Measurements from ENCODE around the gene ELMO3. TPM values are rescaled to one million over a fixed set of nuclear protein-coding genes. Genes with fewer than 3 reads are reported as not detected.

ELMO3 gene
- total and polyA plus RNA-seq, 2 of the 13 experiments (the other 11 are each of a cell fraction or from before 2014, with no cell fraction given) = 2.6 to 4.0 TPM

DNA sequence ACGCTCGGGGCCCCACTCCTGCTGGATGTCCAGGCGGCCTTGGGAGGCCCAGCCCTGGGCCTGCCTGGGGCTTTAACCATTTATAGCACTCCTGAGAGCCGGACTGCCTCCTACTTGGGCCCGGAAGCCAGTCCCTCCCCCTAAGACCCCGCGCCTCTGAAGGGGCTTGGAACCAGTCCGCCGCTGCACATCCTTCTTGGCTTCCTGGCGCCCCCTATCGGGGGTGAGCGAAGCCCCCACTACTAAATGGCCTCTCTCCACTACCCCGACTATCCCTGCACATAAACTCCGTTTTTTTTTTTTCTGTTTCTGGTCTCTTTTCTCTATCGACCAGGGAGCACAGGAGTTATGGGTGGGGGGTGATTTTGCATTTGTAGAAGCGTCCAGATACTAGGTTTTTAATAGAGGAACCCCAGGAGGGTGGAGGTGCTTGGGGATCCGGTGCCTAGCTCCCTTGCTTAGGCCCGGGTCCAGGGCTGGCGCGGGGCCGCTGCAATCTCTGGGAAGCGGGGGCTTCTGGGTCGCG, 29.2 kb upstream of the ELMO3 start (continued):
- TF ChIP-seq, protein P1, sequence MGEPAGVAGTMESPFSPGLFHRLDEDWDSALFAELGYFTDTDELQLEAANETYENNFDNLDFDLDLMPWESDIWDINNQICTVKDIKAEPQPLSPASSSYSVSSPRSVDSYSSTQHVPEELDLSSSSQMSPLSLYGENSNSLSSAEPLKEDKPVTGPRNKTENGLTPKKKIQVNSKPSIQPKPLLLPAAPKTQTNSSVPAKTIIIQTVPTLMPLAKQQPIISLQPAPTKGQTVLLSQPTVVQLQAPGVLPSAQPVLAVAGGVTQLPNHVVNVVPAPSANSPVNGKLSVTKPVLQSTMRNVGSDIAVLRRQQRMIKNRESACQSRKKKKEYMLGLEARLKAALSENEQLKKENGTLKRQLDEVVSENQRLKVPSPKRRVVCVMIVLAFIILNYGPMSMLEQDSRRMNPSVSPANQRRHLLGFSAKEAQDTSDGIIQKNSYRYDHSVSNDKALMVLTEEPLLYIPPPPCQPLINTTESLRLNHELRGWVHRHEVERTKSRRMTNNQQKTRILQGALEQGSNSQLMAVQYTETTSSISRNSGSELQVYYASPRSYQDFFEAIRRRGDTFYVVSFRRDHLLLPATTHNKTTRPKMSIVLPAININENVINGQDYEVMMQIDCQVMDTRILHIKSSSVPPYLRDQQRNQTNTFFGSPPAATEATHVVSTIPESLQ (CRISPR knock-in tag; conservative IDR thresholded peaks at IDR 0.05) = no peak
- TF ChIP-seq SSRP1 (CRISPR knock-in tag; IDR thresholded peaks at IDR 0.05) = no peak
- TF ChIP-seq TRIM24 (CRISPR knock-in tag; IDR thresholded peaks at IDR 0.05) = no peak
- TF ChIP-seq, protein P2, sequence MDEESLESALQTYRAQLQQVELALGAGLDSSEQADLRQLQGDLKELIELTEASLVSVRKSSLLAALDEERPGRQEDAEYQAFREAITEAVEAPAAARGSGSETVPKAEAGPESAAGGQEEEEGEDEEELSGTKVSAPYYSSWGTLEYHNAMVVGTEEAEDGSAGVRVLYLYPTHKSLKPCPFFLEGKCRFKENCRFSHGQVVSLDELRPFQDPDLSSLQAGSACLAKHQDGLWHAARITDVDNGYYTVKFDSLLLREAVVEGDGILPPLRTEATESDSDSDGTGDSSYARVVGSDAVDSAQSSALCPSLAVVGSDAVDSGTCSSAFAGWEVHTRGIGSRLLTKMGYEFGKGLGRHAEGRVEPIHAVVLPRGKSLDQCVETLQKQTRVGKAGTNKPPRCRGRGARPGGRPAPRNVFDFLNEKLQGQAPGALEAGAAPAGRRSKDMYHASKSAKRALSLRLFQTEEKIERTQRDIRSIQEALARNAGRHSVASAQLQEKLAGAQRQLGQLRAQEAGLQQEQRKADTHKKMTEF (CRISPR knock-in tag; IDR thresholded peaks at IDR 0.05) = no peak; the same call in 1 of the 2 replicates
- peak; percentile 14; the same call in 1 of the 2 replicates for TF ChIP-seq NFKB2 (CRISPR knock-in tag; IDR thresholded peaks at IDR 0.05; ENCODE audit: borderline replicate concordance)
- no peak for TF ChIP-seq KAT2B (IDR thresholded peaks at IDR 0.05; ENCODE audit: borderline replicate concordance, low read depth, low read length)
- no peak for TF ChIP-seq ZNF660 (CRISPR knock-in tag; IDR thresholded peaks at IDR 0.05; ENCODE audit: borderline replicate concordance, low read depth)
- TF ChIP-seq RAD21 (CRISPR knock-in tag; IDR thresholded peaks at IDR 0.05) = no peak
- TF ChIP-seq NRL (CRISPR knock-in tag; IDR thresholded peaks at IDR 0.05; ENCODE audit: borderline replicate concordance) = peak; percentile 32; the same call in 1 of the 2 replicates
- TF ChIP-seq HES4 (CRISPR knock-in tag; IDR thresholded peaks at IDR 0.05; ENCODE audit: borderline replicate concordance) = no peak
- TF ChIP-seq, protein P3, sequence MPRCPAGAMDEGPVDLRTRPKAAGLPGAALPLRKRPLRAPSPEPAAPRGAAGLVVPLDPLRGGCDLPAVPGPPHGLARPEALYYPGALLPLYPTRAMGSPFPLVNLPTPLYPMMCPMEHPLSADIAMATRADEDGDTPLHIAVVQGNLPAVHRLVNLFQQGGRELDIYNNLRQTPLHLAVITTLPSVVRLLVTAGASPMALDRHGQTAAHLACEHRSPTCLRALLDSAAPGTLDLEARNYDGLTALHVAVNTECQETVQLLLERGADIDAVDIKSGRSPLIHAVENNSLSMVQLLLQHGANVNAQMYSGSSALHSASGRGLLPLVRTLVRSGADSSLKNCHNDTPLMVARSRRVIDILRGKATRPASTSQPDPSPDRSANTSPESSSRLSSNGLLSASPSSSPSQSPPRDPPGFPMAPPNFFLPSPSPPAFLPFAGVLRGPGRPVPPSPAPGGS (CRISPR knock-in tag; IDR thresholded peaks at IDR 0.05) = no peak
- TF ChIP-seq, protein P4, sequence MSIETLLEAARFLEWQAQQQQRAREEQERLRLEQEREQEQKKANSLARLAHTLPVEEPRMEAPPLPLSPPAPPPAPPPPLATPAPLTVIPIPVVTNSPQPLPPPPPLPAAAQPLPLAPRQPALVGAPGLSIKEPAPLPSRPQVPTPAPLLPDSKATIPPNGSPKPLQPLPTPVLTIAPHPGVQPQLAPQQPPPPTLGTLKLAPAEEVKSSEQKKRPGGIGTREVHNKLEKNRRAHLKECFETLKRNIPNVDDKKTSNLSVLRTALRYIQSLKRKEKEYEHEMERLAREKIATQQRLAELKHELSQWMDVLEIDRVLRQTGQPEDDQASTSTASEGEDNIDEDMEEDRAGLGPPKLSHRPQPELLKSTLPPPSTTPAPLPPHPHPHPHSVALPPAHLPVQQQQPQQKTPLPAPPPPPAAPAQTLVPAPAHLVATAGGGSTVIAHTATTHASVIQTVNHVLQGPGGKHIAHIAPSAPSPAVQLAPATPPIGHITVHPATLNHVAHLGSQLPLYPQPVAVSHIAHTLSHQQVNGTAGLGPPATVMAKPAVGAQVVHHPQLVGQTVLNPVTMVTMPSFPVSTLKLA (IDR thresholded peaks at IDR 0.05) = no peak
- no peak for TF ChIP-seq ATF7 (IDR thresholded peaks at IDR 0.05)
- no peak for TF ChIP-seq ATF7 (CRISPR knock-in tag; IDR thresholded peaks at IDR 0.05)
- no peak for TF ChIP-seq CCAR2 (optimal IDR thresholded peaks at IDR 0.05; ENCODE audit: low read depth, low read length)
- no peak for TF ChIP-seq ZFP36L1 (CRISPR knock-in tag; IDR thresholded peaks at IDR 0.05)
- TF ChIP-seq ATAD3A (CRISPR knock-in tag; IDR thresholded peaks at IDR 0.05) = no peak
- TF ChIP-seq, protein P5, sequence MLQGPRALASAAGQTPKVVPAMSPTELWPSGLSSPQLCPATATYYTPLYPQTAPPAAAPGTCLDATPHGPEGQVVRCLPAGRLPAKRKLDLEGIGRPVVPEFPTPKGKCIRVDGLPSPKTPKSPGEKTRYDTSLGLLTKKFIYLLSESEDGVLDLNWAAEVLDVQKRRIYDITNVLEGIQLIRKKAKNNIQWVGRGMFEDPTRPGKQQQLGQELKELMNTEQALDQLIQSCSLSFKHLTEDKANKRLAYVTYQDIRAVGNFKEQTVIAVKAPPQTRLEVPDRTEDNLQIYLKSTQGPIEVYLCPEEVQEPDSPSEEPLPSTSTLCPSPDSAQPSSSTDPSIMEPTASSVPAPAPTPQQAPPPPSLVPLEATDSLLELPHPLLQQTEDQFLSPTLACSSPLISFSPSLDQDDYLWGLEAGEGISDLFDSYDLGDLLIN (CRISPR knock-in tag; IDR thresholded peaks at IDR 0.05; ENCODE audit: borderline replicate concordance) = no peak
- TF ChIP-seq MTA3 (CRISPR knock-in tag; IDR thresholded peaks at IDR 0.05) = no peak
- TF ChIP-seq BCL6 (CRISPR knock-in tag; IDR thresholded peaks at IDR 0.05) = no peak
- TF ChIP-seq, protein P6, sequence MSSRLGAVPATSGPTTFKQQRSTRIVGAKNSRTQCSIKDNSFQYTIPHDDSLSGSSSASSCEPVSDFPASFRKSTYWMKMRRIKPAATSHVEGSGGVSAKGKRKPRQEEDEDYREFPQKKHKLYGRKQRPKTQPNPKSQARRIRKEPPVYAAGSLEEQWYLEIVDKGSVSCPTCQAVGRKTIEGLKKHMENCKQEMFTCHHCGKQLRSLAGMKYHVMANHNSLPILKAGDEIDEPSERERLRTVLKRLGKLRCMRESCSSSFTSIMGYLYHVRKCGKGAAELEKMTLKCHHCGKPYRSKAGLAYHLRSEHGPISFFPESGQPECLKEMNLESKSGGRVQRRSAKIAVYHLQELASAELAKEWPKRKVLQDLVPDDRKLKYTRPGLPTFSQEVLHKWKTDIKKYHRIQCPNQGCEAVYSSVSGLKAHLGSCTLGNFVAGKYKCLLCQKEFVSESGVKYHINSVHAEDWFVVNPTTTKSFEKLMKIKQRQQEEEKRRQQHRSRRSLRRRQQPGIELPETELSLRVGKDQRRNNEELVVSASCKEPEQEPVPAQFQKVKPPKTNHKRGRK (CRISPR knock-in tag; IDR thresholded peaks at IDR 0.05) = no peak
- no peak; the same call in 1 of the 2 replicates for TF ChIP-seq ZNF160 (CRISPR knock-in tag; IDR thresholded peaks at IDR 0.05)
- no peak for TF ChIP-seq ZNF207 (IDR thresholded peaks at IDR 0.05; ENCODE audit: borderline replicate concordance)

Measured in HepG2 (cell line).